H9 (cell line): ENCODE data around the gene ANKRD2. TPM values are rescaled to one million over a fixed set of nuclear protein-coding genes. Genes with fewer than 3 reads are reported as not detected.

Source experiments
- DNase-seq: peaks from one replicate; pipeline ENCODE4 v3.0.0-alpha.2; 2017
- H2AFZ ChIP-seq: one replicate; pipeline ENCODE4 v1.6.1; 2013; ENCODE audit warnings: mild to moderate bottlenecking, low read length, control low read depth, moderate library complexity
- H2AK5ac ChIP-seq: 2 replicates; pipeline ENCODE4 v1.6.1; 2013; ENCODE audit warnings: low read length, control low read depth, mixed read lengths; ENCODE audit not compliant: insufficient read length
- H2BK120ac ChIP-seq: one replicate; pipeline ENCODE4 v1.6.1; 2013; ENCODE audit warnings: low read depth, mild to moderate bottlenecking, low read length, control low read depth, inconsistent platforms; ENCODE audit not compliant: poor library complexity, severe bottlenecking
- H2BK12ac ChIP-seq: 2 replicates; pipeline ENCODE4 v1.6.1; 2013; ENCODE audit warnings: low read length, control low read depth, mixed read lengths, low read depth; ENCODE audit not compliant: insufficient read length
- H2BK15ac ChIP-seq: 2 replicates; pipeline ENCODE4 v1.6.1; 2013; ENCODE audit warnings: low read depth, low read length, control low read depth
- H2BK20ac ChIP-seq: one replicate; pipeline ENCODE4 v1.6.1; 2013; ENCODE audit warnings: low read depth, mild to moderate bottlenecking, low read length, control low read depth, inconsistent platforms; ENCODE audit not compliant: poor library complexity, severe bottlenecking
- H2BK5ac ChIP-seq: 2 replicates; pipeline ENCODE4 v1.6.1; 2013; ENCODE audit warnings: low read length, control low read depth, mixed read lengths; ENCODE audit not compliant: insufficient read length
- H3K14ac ChIP-seq: 2 replicates; pipeline ENCODE4 v1.6.1; 2013; ENCODE audit warnings: low read length, control low read depth; ENCODE audit not compliant: insufficient read depth
- H3K18ac ChIP-seq: 2 replicates; pipeline ENCODE4 v1.6.1; 2013; ENCODE audit warnings: low read depth, mild to moderate bottlenecking, mixed read lengths, low read length, control low read depth; ENCODE audit not compliant: insufficient read length
- H3K23ac ChIP-seq: 2 replicates; pipeline ENCODE4 v1.6.1; 2013; ENCODE audit warnings: low read length, control low read depth, mixed read lengths, low read depth; ENCODE audit not compliant: insufficient read length
- H3K23me2 ChIP-seq: 2 replicates; pipeline ENCODE4 v1.6.1; 2013; ENCODE audit warnings: low read depth, mild to moderate bottlenecking, mixed read lengths, low read length, control low read depth; ENCODE audit not compliant: insufficient read length, poor library complexity, severe bottlenecking
- H3K27ac ChIP-seq: 2 replicates; pipeline ENCODE4 v1.5.1; 2013; ENCODE audit warnings: low read length, control low read depth, mixed read lengths, low read depth; ENCODE audit not compliant: insufficient read length
- H3K27me3 ChIP-seq: 2 replicates; pipeline ENCODE4 v1.6.1; 2013; ENCODE audit warnings: low read length, control low read depth, inconsistent platforms; ENCODE audit not compliant: insufficient read depth
- H3K4ac ChIP-seq: 2 replicates; pipeline ENCODE4 v1.6.1; 2013; ENCODE audit warnings: low read depth, mild to moderate bottlenecking, control low read depth, inconsistent platforms, low read length, moderate library complexity
- H3K4me1 ChIP-seq: 2 replicates; pipeline ENCODE4 v1.6.1; 2013; ENCODE audit warnings: low read length, control low read depth, inconsistent platforms; ENCODE audit not compliant: insufficient read depth
- H3K4me2 ChIP-seq: 2 replicates; pipeline ENCODE4 v1.6.1; 2013; ENCODE audit warnings: low read length, control low read depth, mixed read lengths; ENCODE audit not compliant: insufficient read length, insufficient read depth
- H3K56ac ChIP-seq: 2 replicates; pipeline ENCODE4 v1.6.1; 2013; ENCODE audit warnings: low read depth, mild to moderate bottlenecking, mixed read lengths, low read length, control low read depth; ENCODE audit not compliant: insufficient read length
- H3K79me1 ChIP-seq: 2 replicates; pipeline ENCODE4 v1.6.1; 2013; ENCODE audit warnings: low read depth, mild to moderate bottlenecking, moderate library complexity, low read length, control low read depth, inconsistent platforms; ENCODE audit not compliant: insufficient read depth, poor library complexity, severe bottlenecking
- H3K79me2 ChIP-seq: 2 replicates; pipeline ENCODE4 v1.6.1; 2013; ENCODE audit warnings: low read length, control low read depth, inconsistent platforms; ENCODE audit not compliant: insufficient read depth
- H3K9ac ChIP-seq: 2 replicates; pipeline ENCODE4 v1.6.1; 2013; ENCODE audit warnings: low read length, control low read depth, mixed read lengths; ENCODE audit not compliant: insufficient read length; ENCODE audit errors: extremely low read depth
- H3K9me3 ChIP-seq: one replicate; pipeline ENCODE4 v1.6.1; 2013; ENCODE audit warnings: low read depth, low read length, inconsistent platforms; ENCODE audit not compliant: control insufficient read depth
- H3T11ph ChIP-seq: one replicate; pipeline ENCODE4 v1.6.1; 2013; ENCODE audit warnings: mild to moderate bottlenecking, low read length, control low read depth, inconsistent platforms
- H4K20me1 ChIP-seq: one replicate; pipeline ENCODE4 v1.6.1; 2013; ENCODE audit not compliant: control insufficient read depth, insufficient read length, insufficient read depth
- H4K5ac ChIP-seq: 2 replicates; pipeline ENCODE4 v1.6.1; 2013; ENCODE audit warnings: low read depth, mild to moderate bottlenecking, mixed read lengths, low read length, control low read depth; ENCODE audit not compliant: insufficient read length
- H4K8ac ChIP-seq: replicated peaks from 2 replicates; pipeline ENCODE4 v1.6.1; 2013; ENCODE audit warnings: low read length, control low read depth, mixed read lengths, low read depth; ENCODE audit not compliant: insufficient read length
- H4K91ac ChIP-seq: 2 replicates; pipeline ENCODE4 v1.6.1; 2013; ENCODE audit warnings: low read depth, mild to moderate bottlenecking, moderate library complexity, mixed read lengths, low read length, control low read depth; ENCODE audit not compliant: insufficient read length
- H3K27ac Mint-ChIP-seq, 3 experiments: 2 replicates in 2 of 3; 3 replicates in 1 of 3; pipeline ENCODE4 v1.8.0; 2020 to 2021; ENCODE audit warnings: mixed read lengths in 3 of 3, mild to moderate bottlenecking in 1 of 3, moderate library complexity in 1 of 3
- H3K27me3 Mint-ChIP-seq: 2 replicates; pipeline ENCODE4 v1.8.0; 2021; ENCODE audit warnings: low read depth, mild to moderate bottlenecking, moderate library complexity, mixed read lengths
- H3K36me3 Mint-ChIP-seq, 3 experiments: 2 replicates in 2 of 3; 3 replicates in 1 of 3; pipeline ENCODE4 v1.8.0; 2020 to 2021; ENCODE audit warnings: low read depth in 3 of 3, mixed read lengths in 3 of 3; ENCODE audit not compliant: insufficient read depth in 1 of 3
- H3K4me1 Mint-ChIP-seq, 2 experiments: 2 replicates each; pipeline ENCODE4 v1.8.0; 2020; ENCODE audit warnings: mixed read lengths in 2 of 2
- H3K4me3 Mint-ChIP-seq, 2 experiments: 2 replicates in 1 of 2; 3 replicates in 1 of 2; pipeline ENCODE4 v1.8.0; 2020 to 2021; ENCODE audit warnings: mild to moderate bottlenecking in 2 of 2, mixed read lengths in 2 of 2, moderate library complexity in 1 of 2
- H3K9me3 Mint-ChIP-seq, 2 experiments: 2 replicates in 1 of 2; 3 replicates in 1 of 2; pipeline ENCODE4 v1.8.0; 2020; ENCODE audit warnings: mild to moderate bottlenecking in 2 of 2, mixed read lengths in 2 of 2, moderate library complexity in 1 of 2
- WGBS: extraction: QIAGEN DNeasy Blood & Tissue Kit; methylation state at CpG from one replicate; pipeline ENCODE4 v1.1.7; 2013; ENCODE audit warnings: missing lambda C conversion rate, low lambda C conversion rate, mixed read lengths; ENCODE audit not compliant: insufficient read length; ENCODE audit errors: extremely low coverage; 5-methylcytosine and 5-hydroxymethylcytosine counted together
- total RNA-seq: library from RNA; stranded (reverse); gene quantifications from 2 replicates; pipeline ENCODE4 v1.2.1, GENCODE V29; 2021
- TF ChIP-seq, protein P1 (sequence below): fragments of 200-600 bp; sonication (generic); conservative IDR thresholded peaks from 3 replicates; pipeline ENCODE4 v1.8.0; 2021; ENCODE audit warnings: antibody characterized with exemption, mild to moderate bottlenecking

The ANKRD2 gene
- total RNA-seq, 1 experiment from 2014 or later, result not detected

DNA sequence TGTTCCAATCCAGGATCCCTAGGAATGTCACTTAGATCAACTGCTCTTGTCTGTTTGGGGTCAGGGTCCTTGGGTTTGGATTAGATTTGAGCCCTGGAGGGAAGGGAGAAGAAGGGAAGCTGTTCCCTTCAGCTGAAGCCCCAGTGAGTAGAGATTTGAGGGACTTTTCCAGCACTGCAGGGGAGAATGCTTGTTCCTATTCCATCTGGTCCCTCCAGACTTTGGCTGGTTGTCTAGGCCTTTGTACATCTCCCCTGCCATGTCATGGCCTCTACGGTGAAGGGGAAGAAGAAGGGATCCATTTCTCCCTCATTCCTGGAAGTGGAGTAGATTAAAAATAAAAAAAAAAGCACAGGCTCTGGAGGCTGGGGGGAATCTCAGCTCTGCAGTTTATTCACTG lies 28.0 kb downstream of the ANKRD2 start:
- Histone ChIP-seq H3T11ph (no peak overlapping the region), H3K56ac (no peak overlapping the region), H3K23ac (no peak overlapping the region), H3K4ac (no peak overlapping the region), H4K91ac (no peak overlapping the region), H4K5ac (no peak overlapping the region), H2BK20ac (no peak overlapping the region), H3K9ac (no peak overlapping the region), H2BK120ac (no peak overlapping the region), H3K79me1 (no peaks in the 10 kb centered on the region), H2BK15ac (no peak overlapping the region), H2BK12ac (no peak overlapping the region), H2AK5ac (no peak overlapping the region), H3K18ac (no peak overlapping the region), H4K8ac (no peak overlapping the region), H3K27me3 (no peaks in the 10 kb centered on the region), H3K27ac (no peak overlapping the region), H2BK5ac (no peak overlapping the region), H3K4me2 (no peak overlapping the region), H3K23me2 (no peaks in the 10 kb centered on the region), H3K4me1 (no peaks in the 10 kb centered on the region), H4K20me1 (no peaks in the 10 kb centered on the region), H3K9me3 (no peaks in the 10 kb centered on the region), H3K14ac (no peak overlapping the region), H3K79me2 (no peaks in the 10 kb centered on the region), H2AFZ (no peak overlapping the region)
- Mint-ChIP-seq H3K4me3 (no peak overlapping the region), H3K27ac (no peak overlapping the region), H3K9me3 (no peaks in the 10 kb centered on the region), H3K27me3 (no peaks in the 10 kb centered on the region; the same call in 1 of the 2 replicates), H3K4me1 (peaks cover 6 to 11% of the 10 kb centered on the region in 2 experiments; a peak in 3 of 4 replicates), H3K36me3 (no peaks in the 10 kb centered on the region)
- TF ChIP-seq, protein P1, sequence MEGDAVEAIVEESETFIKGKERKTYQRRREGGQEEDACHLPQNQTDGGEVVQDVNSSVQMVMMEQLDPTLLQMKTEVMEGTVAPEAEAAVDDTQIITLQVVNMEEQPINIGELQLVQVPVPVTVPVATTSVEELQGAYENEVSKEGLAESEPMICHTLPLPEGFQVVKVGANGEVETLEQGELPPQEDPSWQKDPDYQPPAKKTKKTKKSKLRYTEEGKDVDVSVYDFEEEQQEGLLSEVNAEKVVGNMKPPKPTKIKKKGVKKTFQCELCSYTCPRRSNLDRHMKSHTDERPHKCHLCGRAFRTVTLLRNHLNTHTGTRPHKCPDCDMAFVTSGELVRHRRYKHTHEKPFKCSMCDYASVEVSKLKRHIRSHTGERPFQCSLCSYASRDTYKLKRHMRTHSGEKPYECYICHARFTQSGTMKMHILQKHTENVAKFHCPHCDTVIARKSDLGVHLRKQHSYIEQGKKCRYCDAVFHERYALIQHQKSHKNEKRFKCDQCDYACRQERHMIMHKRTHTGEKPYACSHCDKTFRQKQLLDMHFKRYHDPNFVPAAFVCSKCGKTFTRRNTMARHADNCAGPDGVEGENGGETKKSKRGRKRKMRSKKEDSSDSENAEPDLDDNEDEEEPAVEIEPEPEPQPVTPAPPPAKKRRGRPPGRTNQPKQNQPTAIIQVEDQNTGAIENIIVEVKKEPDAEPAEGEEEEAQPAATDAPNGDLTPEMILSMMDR, result no peak
- DNase-seq, result no peak
- no CpG with 5 or more reads among the region's 1 CpG for WGBS
